Suprapubic skin (tissue), 4 donors: ENCODE results near the gene PEG3.

Source experiments
- CTCF ChIP-seq, 2 donors: fragments of 200-600 bp in 1 of 2; fragments of 450-650 bp in 1 of 2; sonication (generic) in 1 of 2; IDR thresholded peaks; one replicate each; pipeline ENCODE4 v1.5.1; 2016 to 2019; ENCODE audit warnings: antibody characterized with exemption in 2 of 2, mild to moderate bottlenecking in 1 of 2, moderate library complexity in 1 of 2
- EP300 ChIP-seq: sonication (generic); formaldehyde crosslinking; IDR thresholded peaks from one replicate; pipeline ENCODE4 v1.6.1; 2017; ENCODE audit warnings: antibody characterized with exemption
- POLR2A ChIP-seq, 2 donors: fragments of 450-650 bp; IDR thresholded peaks; one replicate each; pipeline ENCODE4 v1.6.1; 2017; ENCODE audit warnings: antibody characterized with exemption in 2 of 2, mild to moderate bottlenecking in 2 of 2, moderate library complexity in 2 of 2
- POLR2AphosphoS5 ChIP-seq, 3 donors: sonication (generic); formaldehyde crosslinking; IDR thresholded peaks; one replicate each; pipeline ENCODE4 v1.6.1; 2017; ENCODE audit warnings: antibody characterized with exemption in 3 of 3

- TF ChIP-seq CTCF (IDR thresholded peaks at IDR 0.05): no peak
- TF ChIP-seq POLR2A (IDR thresholded peaks at IDR 0.05): no peak
- no peak for TF ChIP-seq POLR2AphosphoS5 (IDR thresholded peaks at IDR 0.05)
- no peak for TF ChIP-seq EP300
These were observed 44.9 kb upstream of the PEG3 start for GRCh38 chr19:56885173-56885985.
